ENCODE results near the gene NKX6-2. TPM values are rescaled to one million over a fixed set of nuclear protein-coding genes. Genes with fewer than 3 reads are reported as not detected.

NKX6-2 gene
- total RNA-seq, 4 donors from 2014 or later = not detected

- Histone ChIP-seq H3K27me3 (no peaks in the 10 kb centered on the region), H3K27ac (no peak overlapping the region), H3K4me3 (no peak overlapping the region), H3K36me3 (no peaks in the 10 kb centered on the region), H3K4me1 (peaks cover 0 to 6% (median 3%) of the 10 kb centered on the region in 4 donors), H3K9me3 (no peaks in the 10 kb centered on the region)
- intact Hi-C loops (cut with DNase I; ENCODE audit: low total_unique reads) (no loop called here), in situ Hi-C loops (cut with MboI; ENCODE audit: low pct_ligation_motif_present in 1 of 4, low pct_unique_long_range_greater_than_20kb in 1 of 4, low sequenced_read_pairs in 3 of 4) (no loop called here)
- DNase-seq = no peak
- WGBS, 2 donors (ENCODE audit: low coverage in 1 of 2) = 94 to 100% methylated on average over 6 to 19 of the region's 19 CpGs
- no peak for TF ChIP-seq POLR2A (IDR thresholded peaks at IDR 0.05)
- TF ChIP-seq POLR2AphosphoS5 (IDR thresholded peaks at IDR 0.05) = no peak
- no peak for TF ChIP-seq EP300 (IDR thresholded peaks at IDR 0.05; ENCODE audit: low read depth)
- TF ChIP-seq, protein P1, sequence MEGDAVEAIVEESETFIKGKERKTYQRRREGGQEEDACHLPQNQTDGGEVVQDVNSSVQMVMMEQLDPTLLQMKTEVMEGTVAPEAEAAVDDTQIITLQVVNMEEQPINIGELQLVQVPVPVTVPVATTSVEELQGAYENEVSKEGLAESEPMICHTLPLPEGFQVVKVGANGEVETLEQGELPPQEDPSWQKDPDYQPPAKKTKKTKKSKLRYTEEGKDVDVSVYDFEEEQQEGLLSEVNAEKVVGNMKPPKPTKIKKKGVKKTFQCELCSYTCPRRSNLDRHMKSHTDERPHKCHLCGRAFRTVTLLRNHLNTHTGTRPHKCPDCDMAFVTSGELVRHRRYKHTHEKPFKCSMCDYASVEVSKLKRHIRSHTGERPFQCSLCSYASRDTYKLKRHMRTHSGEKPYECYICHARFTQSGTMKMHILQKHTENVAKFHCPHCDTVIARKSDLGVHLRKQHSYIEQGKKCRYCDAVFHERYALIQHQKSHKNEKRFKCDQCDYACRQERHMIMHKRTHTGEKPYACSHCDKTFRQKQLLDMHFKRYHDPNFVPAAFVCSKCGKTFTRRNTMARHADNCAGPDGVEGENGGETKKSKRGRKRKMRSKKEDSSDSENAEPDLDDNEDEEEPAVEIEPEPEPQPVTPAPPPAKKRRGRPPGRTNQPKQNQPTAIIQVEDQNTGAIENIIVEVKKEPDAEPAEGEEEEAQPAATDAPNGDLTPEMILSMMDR (IDR thresholded peaks at IDR 0.05) = no peak
Observed at GRCh38 chr10:132735341-132735775, 50.6 kb downstream of the NKX6-2 start.

GRCh38 chr10:132733926-132734325 is 52.0 kb downstream of the NKX6-2 start:
- no peak for DNase-seq
- Histone ChIP-seq H3K9me3 (no peaks in the 10 kb centered on the region), H3K27me3 (no peaks in the 10 kb centered on the region), H3K4me1 (no peaks in the 10 kb centered on the region), H3K4me3 (no peak overlapping the region), H3K36me3 (no peaks in the 10 kb centered on the region), H3K27ac (no peak overlapping the region)
- WGBS, 2 donors (ENCODE audit: low coverage in 1 of 2) = 93% methylated on average over 19 of the region's 19 CpGs; no CpG with 5 or more reads in 1 of the 2 donors
- intact Hi-C loops (cut with DNase I; ENCODE audit: low total_unique reads) (no loop called here), in situ Hi-C loops (cut with MboI; ENCODE audit: low pct_ligation_motif_present in 1 of 4, low pct_unique_long_range_greater_than_20kb in 1 of 4, low sequenced_read_pairs in 3 of 4) (no loop called here)
- TF ChIP-seq POLR2AphosphoS5 (IDR thresholded peaks at IDR 0.05) = no peak
- TF ChIP-seq EP300 (IDR thresholded peaks at IDR 0.05; ENCODE audit: low read depth) = no peak
- TF ChIP-seq, protein P1 (IDR thresholded peaks at IDR 0.05) = no peak
- no peak for TF ChIP-seq POLR2A (IDR thresholded peaks at IDR 0.05)

Other genes starting within 250 kb of the NKX6-2 start
- gene INPP5A, start 248.4 kb downstream of the NKX6-2 start, total RNA-seq = 10 to 100 TPM; 34.8 to 80.8 (median 52.8) TPM
- gene CFAP46, start 156.4 kb upstream of the NKX6-2 start, total RNA-seq = not detected